PFSK-1 (cell line): ENCODE data around the gene EFNB1.

Source experiments
- POLR2AphosphoS5 ChIP-seq: IDR thresholded peaks from 2 replicates; pipeline ENCODE4 v1.6.1; 2012; ENCODE audit warnings: low read depth, mild to moderate bottlenecking, control low read depth, low read length, moderate library complexity
- TF ChIP-seq, protein P1 (sequence below), 2 experiments: IDR thresholded peaks; 2 replicates each; pipeline versions ENCODE4 v1.6.1 to v1.8.0; 2011 to 2012; ENCODE audit warnings: low read depth in 2 of 2, low read length in 2 of 2, control low read depth in 1 of 2, inconsistent platforms in 1 of 2, mild to moderate bottlenecking in 1 of 2, moderate library complexity in 1 of 2; ENCODE audit not compliant: insufficient read depth in 1 of 2

DNA sequence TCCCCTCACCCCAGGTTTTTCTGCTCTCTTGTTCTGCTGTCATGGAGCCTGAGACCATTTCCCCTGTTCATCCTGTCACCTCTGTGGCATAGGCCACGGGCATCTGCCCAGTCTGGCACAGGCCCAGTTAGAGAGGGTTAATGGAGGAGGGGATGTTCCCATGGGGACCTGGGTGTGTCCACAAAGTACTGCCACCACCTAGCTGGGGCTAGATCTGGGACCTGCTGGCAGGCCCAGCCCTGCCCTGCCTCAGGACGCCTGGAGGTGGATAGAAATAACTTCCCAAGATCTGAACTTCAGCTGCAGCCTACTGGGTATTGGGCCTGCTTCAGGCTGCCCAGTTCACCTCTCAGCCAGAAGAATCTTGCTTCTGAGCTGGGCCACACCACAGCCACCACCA, 13.5 kb downstream of the EFNB1 start:
- TF ChIP-seq, protein P1, sequence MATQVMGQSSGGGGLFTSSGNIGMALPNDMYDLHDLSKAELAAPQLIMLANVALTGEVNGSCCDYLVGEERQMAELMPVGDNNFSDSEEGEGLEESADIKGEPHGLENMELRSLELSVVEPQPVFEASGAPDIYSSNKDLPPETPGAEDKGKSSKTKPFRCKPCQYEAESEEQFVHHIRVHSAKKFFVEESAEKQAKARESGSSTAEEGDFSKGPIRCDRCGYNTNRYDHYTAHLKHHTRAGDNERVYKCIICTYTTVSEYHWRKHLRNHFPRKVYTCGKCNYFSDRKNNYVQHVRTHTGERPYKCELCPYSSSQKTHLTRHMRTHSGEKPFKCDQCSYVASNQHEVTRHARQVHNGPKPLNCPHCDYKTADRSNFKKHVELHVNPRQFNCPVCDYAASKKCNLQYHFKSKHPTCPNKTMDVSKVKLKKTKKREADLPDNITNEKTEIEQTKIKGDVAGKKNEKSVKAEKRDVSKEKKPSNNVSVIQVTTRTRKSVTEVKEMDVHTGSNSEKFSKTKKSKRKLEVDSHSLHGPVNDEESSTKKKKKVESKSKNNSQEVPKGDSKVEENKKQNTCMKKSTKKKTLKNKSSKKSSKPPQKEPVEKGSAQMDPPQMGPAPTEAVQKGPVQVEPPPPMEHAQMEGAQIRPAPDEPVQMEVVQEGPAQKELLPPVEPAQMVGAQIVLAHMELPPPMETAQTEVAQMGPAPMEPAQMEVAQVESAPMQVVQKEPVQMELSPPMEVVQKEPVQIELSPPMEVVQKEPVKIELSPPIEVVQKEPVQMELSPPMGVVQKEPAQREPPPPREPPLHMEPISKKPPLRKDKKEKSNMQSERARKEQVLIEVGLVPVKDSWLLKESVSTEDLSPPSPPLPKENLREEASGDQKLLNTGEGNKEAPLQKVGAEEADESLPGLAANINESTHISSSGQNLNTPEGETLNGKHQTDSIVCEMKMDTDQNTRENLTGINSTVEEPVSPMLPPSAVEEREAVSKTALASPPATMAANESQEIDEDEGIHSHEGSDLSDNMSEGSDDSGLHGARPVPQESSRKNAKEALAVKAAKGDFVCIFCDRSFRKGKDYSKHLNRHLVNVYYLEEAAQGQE (IDR thresholded peaks at IDR 0.05; ENCODE audit: insufficient read depth in 1 of 2, low read depth in 2 of 2, low read length in 2 of 2): no peak
- TF ChIP-seq POLR2AphosphoS5: no peak
